ENCODE results near the gene CCDC194. TPM values are rescaled to one million over a fixed set of nuclear protein-coding genes. Genes with fewer than 3 reads are reported as not detected.

The CCDC194 gene
- total and polyA plus RNA-seq, 2 of the 13 experiments (the other 11 are each of a cell fraction or from before 2014, with no cell fraction given): 0.13 to 0.21 TPM

GRCh38 chr19:17419621-17420474 is 25.9 kb upstream of the CCDC194 start, which contains the start of gene MVB12A (continued):
- TF ChIP-seq ATF4 (CRISPR knock-in tag; IDR thresholded peaks at IDR 0.05) (no peak; a peak in 1 of 4 replicates), ZNF264 (CRISPR knock-in tag; IDR thresholded peaks at IDR 0.05) (peak; percentile 80), ZNF740 (CRISPR knock-in tag; IDR thresholded peaks at IDR 0.05) (peak; percentile 99), ZNF501 (CRISPR knock-in tag; IDR thresholded peaks at IDR 0.05) (peak; percentile 79), SRSF9 (IDR thresholded peaks at IDR 0.05; ENCODE audit: borderline replicate concordance, insufficient read depth, low read depth, low read length, poor library complexity, severe bottlenecking) (no peak), ZNF335 (CRISPR knock-in tag; IDR thresholded peaks at IDR 0.05) (0 out of 2 replicates have a peak, but pooled peaks have one; percentile 61), ZNF816 (CRISPR knock-in tag; IDR thresholded peaks at IDR 0.05; ENCODE audit: borderline replicate concordance) (peak; percentile 76; the same call in 1 of the 2 replicates), MIER2 (CRISPR knock-in tag; IDR thresholded peaks at IDR 0.05) (0 out of 2 replicates have a peak, but pooled peaks have one; percentile 18), RELA (CRISPR knock-in tag; IDR thresholded peaks at IDR 0.05) (no peak), TFE3 (CRISPR knock-in tag; IDR thresholded peaks at IDR 0.05) (peak; percentile 63; the same call in 1 of the 2 replicates), TEAD2 (CRISPR knock-in tag; IDR thresholded peaks at IDR 0.05) (no peak), MAFK (conservative IDR thresholded peaks at IDR 0.05 in 1 of 2, IDR thresholded peaks at IDR 0.05 in 1 of 2; ENCODE audit: low read length in 2 of 2) (peak in 1 of 2 experiments; percentile 13; a peak in 1 of 4 replicates), ZNF616 (CRISPR knock-in tag; IDR thresholded peaks at IDR 0.05; ENCODE audit: low read depth) (no peak), SNRNP70 (IDR thresholded peaks at IDR 0.05; ENCODE audit: low read depth, low read length) (no peak), PCBP2 (optimal IDR thresholded peaks at IDR 0.05; ENCODE audit: low read depth, low read length, poor library complexity, severe bottlenecking) (no peak), HCFC1 (IDR thresholded peaks at IDR 0.05; ENCODE audit: low read depth, low read length) (peak; percentile 88), ZBTB20 (CRISPR knock-in tag; IDR thresholded peaks at IDR 0.05; ENCODE audit: borderline replicate concordance, low read depth) (no peak), ZNF788 (CRISPR knock-in tag; IDR thresholded peaks at IDR 0.05; ENCODE audit: borderline replicate concordance) (peak; percentile 76; the same call in 1 of the 2 replicates), KAT7 (CRISPR knock-in tag; IDR thresholded peaks at IDR 0.05; ENCODE audit: borderline replicate concordance) (no peak), ZNF530 (CRISPR knock-in tag; IDR thresholded peaks at IDR 0.05; ENCODE audit: low read depth) (no peak)
- TF ChIP-seq, protein P1, sequence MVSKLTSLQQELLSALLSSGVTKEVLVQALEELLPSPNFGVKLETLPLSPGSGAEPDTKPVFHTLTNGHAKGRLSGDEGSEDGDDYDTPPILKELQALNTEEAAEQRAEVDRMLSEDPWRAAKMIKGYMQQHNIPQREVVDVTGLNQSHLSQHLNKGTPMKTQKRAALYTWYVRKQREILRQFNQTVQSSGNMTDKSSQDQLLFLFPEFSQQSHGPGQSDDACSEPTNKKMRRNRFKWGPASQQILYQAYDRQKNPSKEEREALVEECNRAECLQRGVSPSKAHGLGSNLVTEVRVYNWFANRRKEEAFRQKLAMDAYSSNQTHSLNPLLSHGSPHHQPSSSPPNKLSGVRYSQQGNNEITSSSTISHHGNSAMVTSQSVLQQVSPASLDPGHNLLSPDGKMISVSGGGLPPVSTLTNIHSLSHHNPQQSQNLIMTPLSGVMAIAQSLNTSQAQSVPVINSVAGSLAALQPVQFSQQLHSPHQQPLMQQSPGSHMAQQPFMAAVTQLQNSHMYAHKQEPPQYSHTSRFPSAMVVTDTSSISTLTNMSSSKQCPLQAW (CRISPR knock-in tag; IDR thresholded peaks at IDR 0.05): peak; percentile 95
- TF ChIP-seq, protein P2, sequence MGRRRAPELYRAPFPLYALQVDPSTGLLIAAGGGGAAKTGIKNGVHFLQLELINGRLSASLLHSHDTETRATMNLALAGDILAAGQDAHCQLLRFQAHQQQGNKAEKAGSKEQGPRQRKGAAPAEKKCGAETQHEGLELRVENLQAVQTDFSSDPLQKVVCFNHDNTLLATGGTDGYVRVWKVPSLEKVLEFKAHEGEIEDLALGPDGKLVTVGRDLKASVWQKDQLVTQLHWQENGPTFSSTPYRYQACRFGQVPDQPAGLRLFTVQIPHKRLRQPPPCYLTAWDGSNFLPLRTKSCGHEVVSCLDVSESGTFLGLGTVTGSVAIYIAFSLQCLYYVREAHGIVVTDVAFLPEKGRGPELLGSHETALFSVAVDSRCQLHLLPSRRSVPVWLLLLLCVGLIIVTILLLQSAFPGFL (CRISPR knock-in tag; IDR thresholded peaks at IDR 0.05): no peak
